HG03066 (cell line): ENCODE data around the gene KYAT1.
A peak's percentile ranks its signal among the peaks of the same experiment; 100 is the strongest.

Source experiments
- ATAC-seq: cut with Tn5 transposase; IDR thresholded peaks from one replicate; pipeline ENCODE4 v1.9.1; 2021; ENCODE audit warnings: low read depth; ENCODE audit not compliant: unreplicated experiment

KYAT1 gene

GRCh38 chr9:128881884-128882676, at the start of gene KYAT1, which contains the start of gene LRRC8A:
Gene KYAT1 (minus strand): TSS chr9:128881950. CDS start chr9:128845405, 36,545 bp downstream.
Gene LRRC8A (plus strand): TSS chr9:128882133. CDS start chr9:128907165, 25,032 bp downstream.
- peak; percentile 90 for ATAC-seq

GRCh38 chr9:128929560-128929959, 47.8 kb upstream of the KYAT1 start:
- no peak for ATAC-seq

- no peak for ATAC-seq
Observed at GRCh38 chr9:128928624-128929023, 46.9 kb upstream of the KYAT1 start.

- ATAC-seq, result no peak
Observed at GRCh38 chr9:128927731-128928411, 46.1 kb upstream of the KYAT1 start.

GRCh38 chr9:128923493-128923883, 41.7 kb upstream of the KYAT1 start:
- no peak for ATAC-seq

- no peak for ATAC-seq
Observed at GRCh38 chr9:128921881-128922763, 40.4 kb upstream of the KYAT1 start.

GRCh38 chr9:128920381-128921058, 38.8 kb upstream of the KYAT1 start, which contains the start of gene PHYHD1:
Gene PHYHD1 (plus strand): TSS chr9:128920982. CDS start chr9:128922324, 1,342 bp downstream.
- no peak for ATAC-seq

GRCh38 chr9:128919402-128920089, 37.8 kb upstream of the KYAT1 start:
- no peak for ATAC-seq

- no peak for ATAC-seq
Observed at GRCh38 chr9:128918921-128919320, 37.2 kb upstream of the KYAT1 start.

GRCh38 chr9:128917151-128917849, 35.5 kb upstream of the KYAT1 start:
- no peak for ATAC-seq

- ATAC-seq, result no peak
Observed at GRCh38 chr9:128916745-128917144, 35.0 kb upstream of the KYAT1 start.

- ATAC-seq, result no peak
Observed at GRCh38 chr9:128916204-128916603, 34.5 kb upstream of the KYAT1 start.

- no peak for ATAC-seq
Observed at GRCh38 chr9:128913995-128914772, 32.4 kb upstream of the KYAT1 start.

GRCh38 chr9:128913048-128913900, 31.5 kb upstream of the KYAT1 start:
- ATAC-seq, result no peak

GRCh38 chr9:128912270-128912853, 30.6 kb upstream of the KYAT1 start:
- no peak for ATAC-seq

- ATAC-seq, result no peak
Observed at GRCh38 chr9:128911529-128912035, 29.8 kb upstream of the KYAT1 start.

GRCh38 chr9:128910906-128911305, 29.2 kb upstream of the KYAT1 start:
- ATAC-seq, result no peak
